K562 (cell line): ENCODE data around the gene CIAO3. TPM values are rescaled to one million over a fixed set of nuclear protein-coding genes. Genes with fewer than 3 reads are reported as not detected.

Source experiments
- ATF7 ChIP-seq: fragments of 450-650 bp; IDR thresholded peaks from 2 replicates; pipeline ENCODE4 v1.7.1; 2014; ENCODE audit warnings: mild to moderate bottlenecking, moderate library complexity
- BACH1 ChIP-seq: fragments of 200-800 bp; sonication (Bioruptor generic); IDR thresholded peaks from 2 replicates; pipeline ENCODE4 v1.6.1; 2016; ENCODE audit warnings: missing genetic modification characterization, missing compliant biosample characterization
- FOSL1 ChIP-seq: fragments of 200-800 bp; sonication (Bioruptor generic); conservative IDR thresholded peaks from 2 replicates; pipeline ENCODE4 v1.6.1; 2016; ENCODE audit warnings: missing genetic modification characterization, missing compliant biosample characterization
- KLF10 ChIP-seq: fragments of 250-450 bp; sonication (Bioruptor Pico); IDR thresholded peaks from 2 replicates; pipeline ENCODE4 v1.6.1; 2021; ENCODE audit warnings: matching md5 sums
- MAFF ChIP-seq: IDR thresholded peaks from 2 replicates; pipeline ENCODE4 v1.6.1; 2012; ENCODE audit warnings: low read length, improper control_type of control experiment
- MIER1 ChIP-seq: fragments of 450-650 bp; IDR thresholded peaks from 2 replicates; pipeline ENCODE4 v1.6.1; 2016; ENCODE audit warnings: antibody characterized with exemption, mild to moderate bottlenecking, low read depth
- NCOA6 ChIP-seq: fragments of 450-650 bp; IDR thresholded peaks from 2 replicates; pipeline ENCODE4 v1.6.1; 2017; ENCODE audit warnings: mild to moderate bottlenecking
- PHB ChIP-seq: fragments of 250-450 bp; sonication (Bioruptor Pico); IDR thresholded peaks from 2 replicates; pipeline ENCODE4 v1.5.0; 2021
- PHF8 ChIP-seq: fragments of 200-600 bp; sonication (generic); IDR thresholded peaks from 2 replicates; pipeline ENCODE4 v1.6.1; 2012; ENCODE audit warnings: mixed run types, mild to moderate bottlenecking, inconsistent platforms, low read length, moderate library complexity, borderline replicate concordance
- RBM22 ChIP-seq: fragments of 200-400 bp; formaldehyde crosslinking; IDR thresholded peaks from 2 replicates; pipeline ENCODE4 v1.6.1; 2018; ENCODE audit warnings: low read length, low read depth; ENCODE audit not compliant: poor library complexity, severe bottlenecking
- RFX1 ChIP-seq: fragments of 450-650 bp; IDR thresholded peaks from 2 replicates; pipeline ENCODE4 v1.6.1; 2016; ENCODE audit warnings: mild to moderate bottlenecking, moderate library complexity
- SMAD4 ChIP-seq: fragments of 250-450 bp; sonication (Bioruptor Pico); conservative IDR thresholded peaks from 2 replicates; pipeline ENCODE4 v1.8.0; 2021; ENCODE audit warnings: inconsistent platforms, mild to moderate bottlenecking, moderate library complexity
- SMC3 ChIP-seq: conservative IDR thresholded peaks from 2 replicates; pipeline ENCODE4 v1.6.1; 2011; ENCODE audit warnings: low read depth, low read length, improper control_type of control experiment; ENCODE audit not compliant: insufficient read depth
- TCF7L2 ChIP-seq: fragments of 150-350 bp; IDR thresholded peaks from 2 replicates; pipeline ENCODE4 v1.6.1; 2016; ENCODE audit warnings: low read depth, mild to moderate bottlenecking, low read length, moderate library complexity
- TRIM28 ChIP-seq: fragments of 450-650 bp; IDR thresholded peaks from 2 replicates; pipeline ENCODE4 v1.6.1; 2017
- ZNF217 ChIP-seq: sonication (generic); formaldehyde crosslinking; IDR thresholded peaks from 2 replicates; pipeline ENCODE4 v1.8.0; 2022; ENCODE audit warnings: mild to moderate bottlenecking, missing genetic modification reagents
- polyA plus RNA-seq, 8 experiments: library from polyadenylated mRNA; depleted of rRNA in 4 of 8; stranded (reverse) in 5 of 8; unstranded in 3 of 8; fragments of >200 nt; fragmentation: Nextera tagmentation in 2 of 8; fragmentation: Illumina TruSeq in 1 of 8; extraction: Ambion mirVana in 2 of 8; extraction: Trizol in 1 of 8; gene quantifications; 2 replicates each; pipeline versions ENCODE4 v1.2.1 to v1.2.3, GENCODE V29; 2011 to 2014; ENCODE audit warnings: inconsistent platforms in 1 of 8, missing spikeins in 1 of 8
- total RNA-seq, 7 experiments: library from RNA; depleted of rRNA in 6 of 7; stranded (reverse); fragments of >200 nt in 6 of 7; fragmentation: Illumina TruSeq in 2 of 7; extraction: Trizol in 2 of 7; gene quantifications; 2 replicates each; pipeline versions ENCODE4 v1.2.1 to v1.2.3, GENCODE V29; 2011 to 2021; ENCODE audit warnings: low replicate concordance in 1 of 7
- TF ChIP-seq, protein P1 (sequence below): fragments of 200-800 bp; sonication (Bioruptor generic); IDR thresholded peaks from 2 replicates; pipeline ENCODE4 v1.6.1; 2017; ENCODE audit warnings: missing genetic modification characterization, missing compliant biosample characterization
- TF ChIP-seq, protein P2 (sequence below): fragments of 450-650 bp; formaldehyde crosslinking; IDR thresholded peaks from 2 replicates; pipeline ENCODE4 v1.4.0; 2020; ENCODE audit warnings: mild to moderate bottlenecking
- TF ChIP-seq, protein P3 (sequence below): fragments of 250-450 bp; sonication (Bioruptor Pico); IDR thresholded peaks from 2 replicates; pipeline ENCODE4 v1.8.0; 2021; ENCODE audit warnings: moderate library complexity, mild to moderate bottlenecking, inconsistent platforms
- TF ChIP-seq, protein P4 (sequence below): sonication (generic); formaldehyde crosslinking; IDR thresholded peaks from 2 replicates; pipeline ENCODE4 v1.8.0; 2022; ENCODE audit warnings: missing genetic modification reagents, mild to moderate bottlenecking, moderate library complexity, borderline replicate concordance
- TF ChIP-seq, protein P5 (sequence below): fragments of 250-450 bp; sonication (Bioruptor Pico); IDR thresholded peaks from 2 replicates; pipeline ENCODE4 v1.8.0; 2021; ENCODE audit warnings: borderline replicate concordance, mild to moderate bottlenecking, moderate library complexity; ENCODE audit not compliant: poor library complexity, severe bottlenecking
- TF ChIP-seq, protein P6 (sequence below): sonication (generic); formaldehyde crosslinking; IDR thresholded peaks from 2 replicates; pipeline ENCODE4 v1.8.0; 2022; ENCODE audit warnings: missing genetic modification reagents, mild to moderate bottlenecking, borderline replicate concordance

CIAO3 gene
- total and polyA plus RNA-seq, 9 of the 15 experiments (the other 6 are each of a cell fraction or from before 2014, with no cell fraction given) = 2.2 to 35.6 (median 18.7) TPM

DNA sequence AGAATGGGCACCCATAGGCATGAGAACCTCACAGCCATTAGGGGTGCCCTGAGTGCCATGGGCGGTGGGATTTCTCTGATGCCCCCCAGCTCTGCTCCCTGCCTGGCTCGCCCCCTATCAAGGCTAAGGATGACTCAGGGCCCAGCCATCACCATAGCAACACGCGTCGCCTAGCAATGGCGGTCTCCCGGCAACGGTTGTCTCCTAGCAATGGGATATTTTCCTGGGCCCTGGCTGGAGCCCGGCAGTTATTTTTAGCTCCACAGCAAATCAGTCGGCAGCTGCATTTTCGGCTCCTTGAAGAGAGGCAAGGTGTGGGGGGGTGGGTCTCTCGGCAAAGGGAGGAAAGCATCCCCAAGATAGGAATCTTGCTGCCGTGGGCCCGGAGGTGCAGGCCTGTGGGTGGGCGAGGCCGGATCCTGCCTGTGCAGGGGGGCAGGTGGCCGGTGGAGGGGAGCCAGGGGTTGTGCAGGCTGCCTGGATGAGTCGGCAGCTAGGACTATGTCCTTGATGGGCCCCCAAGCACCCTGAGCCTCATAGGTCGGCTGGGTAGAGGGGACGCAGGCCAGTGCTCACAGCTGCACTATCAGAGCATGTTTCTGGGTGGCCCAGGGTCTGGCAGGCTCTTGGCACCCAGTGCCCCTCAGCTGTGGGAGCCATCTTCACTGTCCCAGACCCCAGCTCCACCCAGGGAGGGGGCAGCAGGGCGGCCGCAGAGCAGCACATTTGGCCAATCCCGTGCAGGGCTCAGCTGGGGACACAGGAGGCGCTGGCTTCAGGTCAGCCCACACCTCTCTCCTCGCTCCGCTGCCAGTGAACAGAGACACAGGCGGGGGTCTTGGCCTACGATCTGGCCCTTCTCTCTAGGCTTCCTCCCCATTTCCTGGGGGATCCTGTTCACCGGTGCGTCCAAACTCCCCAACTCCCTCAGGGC lies 31.0 kb downstream of the CIAO3 start (continued):
- TF ChIP-seq, protein P1, sequence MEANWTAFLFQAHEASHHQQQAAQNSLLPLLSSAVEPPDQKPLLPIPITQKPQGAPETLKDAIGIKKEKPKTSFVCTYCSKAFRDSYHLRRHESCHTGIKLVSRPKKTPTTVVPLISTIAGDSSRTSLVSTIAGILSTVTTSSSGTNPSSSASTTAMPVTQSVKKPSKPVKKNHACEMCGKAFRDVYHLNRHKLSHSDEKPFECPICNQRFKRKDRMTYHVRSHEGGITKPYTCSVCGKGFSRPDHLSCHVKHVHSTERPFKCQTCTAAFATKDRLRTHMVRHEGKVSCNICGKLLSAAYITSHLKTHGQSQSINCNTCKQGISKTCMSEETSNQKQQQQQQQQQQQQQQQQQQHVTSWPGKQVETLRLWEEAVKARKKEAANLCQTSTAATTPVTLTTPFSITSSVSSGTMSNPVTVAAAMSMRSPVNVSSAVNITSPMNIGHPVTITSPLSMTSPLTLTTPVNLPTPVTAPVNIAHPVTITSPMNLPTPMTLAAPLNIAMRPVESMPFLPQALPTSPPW = no peak
- TF ChIP-seq SMC3 (no peak), RFX1 (peak; percentile 100), ATF7 (no peak), ZNF217 (no peak), MAFF (peak; percentile 24; the same call in 1 of the 2 replicates), MIER1 (peak; percentile 87), SMAD4 (CRISPR knock-in tag) (no peak), FOSL1 (tag) (peak; percentile 42; the same call in 1 of the 2 replicates), NCOA6 (no peak), PHF8 (no peak), PHB (CRISPR knock-in tag) (no peak), BACH1 (tag) (no peak), TCF7L2 (no peak), RBM22 (peak; percentile 100), KLF10 (CRISPR knock-in tag) (no peak), TRIM28 (no peak)
- TF ChIP-seq, protein P2, sequence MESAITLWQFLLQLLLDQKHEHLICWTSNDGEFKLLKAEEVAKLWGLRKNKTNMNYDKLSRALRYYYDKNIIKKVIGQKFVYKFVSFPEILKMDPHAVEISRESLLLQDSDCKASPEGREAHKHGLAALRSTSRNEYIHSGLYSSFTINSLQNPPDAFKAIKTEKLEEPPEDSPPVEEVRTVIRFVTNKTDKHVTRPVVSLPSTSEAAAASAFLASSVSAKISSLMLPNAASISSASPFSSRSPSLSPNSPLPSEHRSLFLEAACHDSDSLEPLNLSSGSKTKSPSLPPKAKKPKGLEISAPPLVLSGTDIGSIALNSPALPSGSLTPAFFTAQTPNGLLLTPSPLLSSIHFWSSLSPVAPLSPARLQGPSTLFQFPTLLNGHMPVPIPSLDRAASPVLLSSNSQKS (CRISPR knock-in tag) = no peak
- TF ChIP-seq, protein P3, sequence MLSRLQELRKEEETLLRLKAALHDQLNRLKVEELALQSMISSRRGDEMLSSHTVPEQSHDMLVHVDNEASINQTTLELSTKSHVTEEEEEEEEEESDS (CRISPR knock-in tag) = no peak
- TF ChIP-seq, protein P4, sequence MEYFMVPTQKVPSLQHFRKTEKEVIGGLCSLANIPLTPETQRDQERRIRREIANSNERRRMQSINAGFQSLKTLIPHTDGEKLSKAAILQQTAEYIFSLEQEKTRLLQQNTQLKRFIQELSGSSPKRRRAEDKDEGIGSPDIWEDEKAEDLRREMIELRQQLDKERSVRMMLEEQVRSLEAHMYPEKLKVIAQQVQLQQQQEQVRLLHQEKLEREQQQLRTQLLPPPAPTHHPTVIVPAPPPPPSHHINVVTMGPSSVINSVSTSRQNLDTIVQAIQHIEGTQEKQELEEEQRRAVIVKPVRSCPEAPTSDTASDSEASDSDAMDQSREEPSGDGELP = no peak
- TF ChIP-seq, protein P5, sequence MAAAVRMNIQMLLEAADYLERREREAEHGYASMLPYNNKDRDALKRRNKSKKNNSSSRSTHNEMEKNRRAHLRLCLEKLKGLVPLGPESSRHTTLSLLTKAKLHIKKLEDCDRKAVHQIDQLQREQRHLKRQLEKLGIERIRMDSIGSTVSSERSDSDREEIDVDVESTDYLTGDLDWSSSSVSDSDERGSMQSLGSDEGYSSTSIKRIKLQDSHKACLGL (CRISPR knock-in tag) = no peak
- TF ChIP-seq, protein P6, sequence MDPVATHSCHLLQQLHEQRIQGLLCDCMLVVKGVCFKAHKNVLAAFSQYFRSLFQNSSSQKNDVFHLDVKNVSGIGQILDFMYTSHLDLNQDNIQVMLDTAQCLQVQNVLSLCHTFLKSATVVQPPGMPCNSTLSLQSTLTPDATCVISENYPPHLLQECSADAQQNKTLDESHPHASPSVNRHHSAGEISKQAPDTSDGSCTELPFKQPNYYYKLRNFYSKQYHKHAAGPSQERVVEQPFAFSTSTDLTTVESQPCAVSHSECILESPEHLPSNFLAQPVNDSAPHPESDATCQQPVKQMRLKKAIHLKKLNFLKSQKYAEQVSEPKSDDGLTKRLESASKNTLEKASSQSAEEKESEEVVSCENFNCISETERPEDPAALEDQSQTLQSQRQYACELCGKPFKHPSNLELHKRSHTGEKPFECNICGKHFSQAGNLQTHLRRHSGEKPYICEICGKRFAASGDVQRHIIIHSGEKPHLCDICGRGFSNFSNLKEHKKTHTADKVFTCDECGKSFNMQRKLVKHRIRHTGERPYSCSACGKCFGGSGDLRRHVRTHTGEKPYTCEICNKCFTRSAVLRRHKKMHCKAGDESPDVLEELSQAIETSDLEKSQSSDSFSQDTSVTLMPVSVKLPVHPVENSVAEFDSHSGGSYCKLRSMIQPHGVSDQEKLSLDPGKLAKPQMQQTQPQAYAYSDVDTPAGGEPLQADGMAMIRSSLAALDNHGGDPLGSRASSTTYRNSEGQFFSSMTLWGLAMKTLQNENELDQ = no peak
